Activated T-cell treated with anti-CD3 and anti-CD28 coated beads for 24 hours (primary cell): ENCODE data around the gene RALGDS.

ENCODE experiments used
- DNase-seq: peaks from one replicate; pipeline ENCODE4 v3.0.0-alpha.2; 2020; ENCODE audit warnings: low read depth

Gene RALGDS

GRCh38 chr9:133134388-133135145, 13.5 kb upstream of the RALGDS start:
- no peak for DNase-seq

- peak; percentile 78 for DNase-seq
Measured at GRCh38 chr9:133133681-133134387, 12.8 kb upstream of the RALGDS start.

GRCh38 chr9:133132174-133132573, 11.1 kb upstream of the RALGDS start:
- no peak for DNase-seq

GRCh38 chr9:133131506-133131905, 10.5 kb upstream of the RALGDS start:
- DNase-seq = no peak

GRCh38 chr9:133130685-133131244, 9.7 kb upstream of the RALGDS start:
- DNase-seq = no peak

- no peak for DNase-seq
Measured at GRCh38 chr9:133129001-133129795, 8.2 kb upstream of the RALGDS start.

GRCh38 chr9:133128152-133128551, 7.1 kb upstream of the RALGDS start:
- DNase-seq = no peak

GRCh38 chr9:133127340-133127981, 6.4 kb upstream of the RALGDS start:
- DNase-seq = no peak

GRCh38 chr9:133126697-133127339, 5.8 kb upstream of the RALGDS start:
- DNase-seq = no peak

GRCh38 chr9:133125941-133126696, 5.1 kb upstream of the RALGDS start:
- DNase-seq = no peak

GRCh38 chr9:133124907-133125275, 3.9 kb upstream of the RALGDS start:
- DNase-seq = no peak

GRCh38 chr9:133124123-133124906, 3.3 kb upstream of the RALGDS start:
- DNase-seq = no peak

- DNase-seq = no peak
Measured at GRCh38 chr9:133122935-133123611, 2.0 kb upstream of the RALGDS start.

- no peak for DNase-seq
Measured at GRCh38 chr9:133122605-133122934, 1.5 kb upstream of the RALGDS start.

- DNase-seq = no peak
Measured at GRCh38 chr9:133121915-133122550, 993 bp upstream of the RALGDS start.

GRCh38 chr9:133120501-133121197, 391 bp downstream of the RALGDS start:
- DNase-seq = no peak

- no peak for DNase-seq
Measured at GRCh38 chr9:133119846-133120500, 1.1 kb downstream of the RALGDS start.
